Activated naive CD4-positive, alpha-beta T cell treated with anti-CD3 and anti-CD28 coated beads for 36 hours (primary cell): ENCODE data around the gene RAB20. TPM values are rescaled to one million over a fixed set of nuclear protein-coding genes. Genes with fewer than 3 reads are reported as not detected.
A peak's percentile ranks its signal among the peaks of the same experiment; 100 is the strongest.
"Not testable (repeated sequence)": the region's sequence is repeated elsewhere in the genome, so short reads cannot be mapped to it uniquely, and the experiment has no call there.

Source experiments
- CTCF ChIA-PET: fragments of 350-600 bp; sonication (Branson Sonifier 250); formaldehyde crosslinking; loops from one replicate; lab custom pipeline; 2021; ENCODE audit warnings: antibody characterized with exemption; lab: Charles Lee
- DNase-seq: peaks from one replicate; pipeline ENCODE4 v3.0.0-alpha.2; 2020
- H3K27ac Mint-ChIP-seq: one replicate; pipeline ENCODE4 v1.8.0; 2021; ENCODE audit warnings: mild to moderate bottlenecking, mixed read lengths
- H3K27me3 Mint-ChIP-seq: one replicate; pipeline ENCODE4 v1.8.0; 2021; ENCODE audit warnings: low read depth, mixed read lengths
- H3K36me3 Mint-ChIP-seq: one replicate; pipeline ENCODE4 v1.8.0; 2021; ENCODE audit warnings: low read depth, mixed read lengths
- H3K4me1 Mint-ChIP-seq: one replicate; pipeline ENCODE4 v1.8.0; 2021; ENCODE audit warnings: low read depth, mixed read lengths
- H3K4me3 Mint-ChIP-seq: one replicate; pipeline ENCODE4 v1.8.0; 2021; ENCODE audit warnings: mild to moderate bottlenecking, moderate library complexity, mixed read lengths
- H3K9me3 Mint-ChIP-seq: one replicate; pipeline ENCODE4 v1.8.0; 2021; ENCODE audit warnings: mixed read lengths
- intact Hi-C: fragments of 100-400 bp; cut with micrococcal nuclease; formaldehyde crosslinking; loops from one replicate; pipeline ENCODE4 v1.15.1; 2023
- total RNA-seq, 2 experiments: library from RNA; stranded (reverse); gene quantifications; one replicate each; pipeline ENCODE4 v1.2.3, GENCODE V29; 2021

Gene RAB20
- 1 to 10 TPM; 1.4 to 1.5 TPM for total RNA-seq

DNA sequence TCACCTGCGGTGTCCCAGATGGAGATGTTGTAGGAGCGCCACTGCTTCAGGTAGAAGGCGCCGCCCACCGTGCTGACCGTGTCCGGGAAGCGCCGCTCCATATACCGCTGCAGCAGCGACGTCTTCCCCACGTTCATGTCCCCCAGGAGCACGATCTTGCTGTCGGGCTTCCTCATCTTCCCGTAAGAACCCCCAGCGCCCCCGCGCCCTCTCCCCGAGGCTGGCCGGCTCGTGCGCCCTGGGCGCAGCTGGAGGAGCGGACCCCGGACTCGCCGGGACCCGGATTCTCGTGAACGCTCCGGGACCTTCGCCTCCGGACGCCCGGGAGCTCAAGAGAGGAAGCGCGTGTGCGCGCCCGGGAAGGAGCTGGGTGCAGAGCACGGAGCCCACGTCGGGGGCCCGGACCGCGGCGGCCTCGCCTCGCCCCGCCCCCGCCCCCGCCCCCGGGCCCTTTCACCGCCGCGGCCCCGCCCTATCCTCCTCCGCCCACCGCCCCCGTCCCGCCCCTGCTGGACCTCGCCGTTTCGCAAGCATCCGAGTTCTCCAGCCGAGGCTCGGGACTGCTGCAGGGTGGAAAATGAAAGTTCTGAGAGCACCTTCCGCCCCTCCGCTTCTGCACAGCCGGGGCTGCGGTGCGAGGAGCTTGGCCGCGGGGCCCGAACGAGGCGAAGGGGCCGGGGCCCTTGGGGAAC is at the start of gene RAB20:
Gene RAB20, minus strand, starts transcription at position 379 of the 692 bp plus-strand sequence. Its CDS starts 203 bp downstream, at position 176.
- Mint-ChIP-seq H3K9me3 (no peaks in the 10 kb centered on the region), H3K4me1 (peaks cover 15% of the 10 kb centered on the region), H3K27ac (peak within 1 kb of the TSS; percentile 48), H3K27me3 (peaks cover 9% of the 10 kb centered on the region), H3K36me3 (no peaks in the 10 kb centered on the region), H3K4me3 (peak within 1 kb of the TSS; percentile 91)
- intact Hi-C loops, result loop anchor here (1.0 to 5.0 kb wide), 3 partner anchors 44 to 105 kb away; no protein-coding TSS in a partner anchor
- CTCF ChIA-PET, result interaction anchor here (1.6 kb wide), 1 partner anchor 105 kb away, joined by 5 read pairs; no protein-coding TSS in a partner anchor
- peak; percentile 57 for DNase-seq

GRCh38 chr13:110610955-110611595 is 49.6 kb upstream of the RAB20 start:
- intact Hi-C loops, result loop anchor here (10.0 kb wide), 1 partner anchor 156 kb away; no protein-coding TSS in a partner anchor
- Mint-ChIP-seq H3K27ac (no peak overlapping the region), H3K4me3 (no peak overlapping the region), H3K27me3 (peaks cover 1% of the 10 kb centered on the region), H3K36me3 (peaks cover 5% of the 10 kb centered on the region), H3K9me3 (peaks cover 2% of the 10 kb centered on the region), H3K4me1 (peaks cover 7% of the 10 kb centered on the region)
- no peak for DNase-seq
- CTCF ChIA-PET, result interaction anchor here (0.8 to 1.7 kb wide), 2 partner anchors 17 to 155 kb away, joined by 3 to 6 read pairs; no protein-coding TSS in a partner anchor

- CTCF ChIA-PET, result no interaction called here
- DNase-seq, result no peak
- Mint-ChIP-seq H3K27me3 (peaks cover 1% of the 10 kb centered on the region), H3K27ac (no peak overlapping the region), H3K36me3 (no peaks in the 10 kb centered on the region), H3K4me3 (no peak overlapping the region), H3K4me1 (peaks cover 2% of the 10 kb centered on the region), H3K9me3 (no peaks in the 10 kb centered on the region)
- intact Hi-C loops, result no loop called here
These were observed 46.2 kb upstream of the RAB20 start for GRCh38 chr13:110607675-110608224.

DNA sequence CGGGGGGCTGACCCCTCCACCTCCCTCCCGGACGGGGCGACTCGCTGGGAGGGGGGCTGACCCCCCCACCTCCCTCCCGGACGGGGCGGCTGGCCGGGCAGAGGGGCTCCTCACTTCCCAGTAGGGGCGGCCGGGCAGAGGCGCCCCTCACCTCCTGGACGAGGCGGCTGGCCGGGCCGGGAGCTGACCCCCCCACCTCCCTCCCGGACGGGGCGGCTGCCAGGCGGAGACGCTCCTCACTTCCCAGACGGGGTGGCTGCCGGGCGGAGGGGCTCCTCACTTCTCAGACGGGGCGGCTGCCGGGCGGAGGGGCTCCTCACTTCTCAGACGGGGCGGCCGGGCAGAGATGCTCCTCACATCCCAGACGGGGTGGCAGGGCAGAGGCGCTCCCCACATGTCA is 44.8 kb upstream of the RAB20 start:
- H3K27ac Mint-ChIP-seq, CTCF ChIA-PET, H3K27me3 Mint-ChIP-seq, H3K4me1 Mint-ChIP-seq, H3K4me3 Mint-ChIP-seq, H3K9me3 Mint-ChIP-seq, intact Hi-C loops, H3K36me3 Mint-ChIP-seq, DNase-seq: not testable (repeated sequence)

- Mint-ChIP-seq H3K27ac (no peak overlapping the region), H3K4me1 (no peaks in the 10 kb centered on the region), H3K36me3 (no peaks in the 10 kb centered on the region), H3K4me3 (no peak overlapping the region), H3K9me3 (no peaks in the 10 kb centered on the region), H3K27me3 (peaks cover under 1% of the 10 kb centered on the region)
- DNase-seq, result no peak
- CTCF ChIA-PET, result no interaction called here
- intact Hi-C loops, result no loop called here
These were observed 43.6 kb upstream of the RAB20 start for GRCh38 chr13:110605132-110605531.

DNA sequence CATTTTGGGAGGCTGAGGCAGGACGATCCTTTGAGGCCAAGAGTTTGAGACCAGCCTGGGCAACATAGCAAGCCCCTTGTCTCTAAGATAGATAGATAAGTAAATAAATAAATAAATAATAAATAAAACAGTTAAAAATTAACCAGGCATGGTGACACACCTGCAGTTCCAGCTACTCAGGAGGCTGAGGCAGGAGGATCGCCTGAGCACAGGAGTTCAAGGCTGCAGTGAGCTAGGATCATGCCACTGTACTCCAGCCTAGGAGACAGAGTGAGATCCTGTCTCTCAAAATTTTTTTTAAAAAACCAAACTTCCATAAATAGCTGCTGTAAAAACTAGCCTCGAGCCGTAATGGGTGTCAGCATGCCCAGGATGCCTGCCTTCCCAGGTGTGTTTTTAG is 39.5 kb upstream of the RAB20 start:
- Mint-ChIP-seq H3K9me3 (no peaks in the 10 kb centered on the region), H3K4me3 (no peak overlapping the region), H3K4me1 (no peaks in the 10 kb centered on the region), H3K27me3 (no peaks in the 10 kb centered on the region), H3K36me3 (no peaks in the 10 kb centered on the region), H3K27ac (no peak overlapping the region)
- CTCF ChIA-PET, result no interaction called here
- intact Hi-C loops, result no loop called here
- no peak for DNase-seq

GRCh38 chr13:110600261-110600819 is 38.8 kb upstream of the RAB20 start:
- Mint-ChIP-seq H3K9me3 (no peaks in the 10 kb centered on the region), H3K36me3 (no peaks in the 10 kb centered on the region), H3K4me1 (no peaks in the 10 kb centered on the region), H3K4me3 (no peak overlapping the region), H3K27ac (no peak overlapping the region), H3K27me3 (no peaks in the 10 kb centered on the region)
- intact Hi-C loops, result no loop called here
- CTCF ChIA-PET, result interaction anchor here (0.7 kb wide), 1 partner anchor 23 kb away, joined by 4 read pairs; no protein-coding TSS in a partner anchor
- no peak for DNase-seq

GRCh38 chr13:110597041-110597689 is 35.6 kb upstream of the RAB20 start:
- DNase-seq, result no peak
- Mint-ChIP-seq H3K36me3 (no peaks in the 10 kb centered on the region), H3K4me3 (no peak overlapping the region), H3K4me1 (peaks cover 3% of the 10 kb centered on the region), H3K9me3 (no peaks in the 10 kb centered on the region), H3K27me3 (no peaks in the 10 kb centered on the region), H3K27ac (no peak overlapping the region)
- CTCF ChIA-PET, result interaction anchor here (0.6 to 2.0 kb wide), 4 partner anchors 13 to 477 kb away, joined by 3 to 6 read pairs (median 5); no protein-coding TSS in a partner anchor
- intact Hi-C loops, result no loop called here

GRCh38 chr13:110593430-110594130 is 32.1 kb upstream of the RAB20 start:
- Mint-ChIP-seq H3K9me3 (no peaks in the 10 kb centered on the region), H3K4me1 (peaks cover 3% of the 10 kb centered on the region), H3K36me3 (no peaks in the 10 kb centered on the region), H3K27me3 (no peaks in the 10 kb centered on the region), H3K4me3 (no peak overlapping the region), H3K27ac (no peak overlapping the region)
- intact Hi-C loops, result loop anchor here (1.0 to 5.0 kb wide), 4 partner anchors 136 to 459 kb away; no protein-coding TSS in a partner anchor
- CTCF ChIA-PET, result interaction anchor here (0.6 to 2.5 kb wide), 15 partner anchors 9 to 410 kb away, joined by 3 to 16 read pairs (median 5); no protein-coding TSS in a partner anchor
- peak; percentile 21 for DNase-seq

DNA sequence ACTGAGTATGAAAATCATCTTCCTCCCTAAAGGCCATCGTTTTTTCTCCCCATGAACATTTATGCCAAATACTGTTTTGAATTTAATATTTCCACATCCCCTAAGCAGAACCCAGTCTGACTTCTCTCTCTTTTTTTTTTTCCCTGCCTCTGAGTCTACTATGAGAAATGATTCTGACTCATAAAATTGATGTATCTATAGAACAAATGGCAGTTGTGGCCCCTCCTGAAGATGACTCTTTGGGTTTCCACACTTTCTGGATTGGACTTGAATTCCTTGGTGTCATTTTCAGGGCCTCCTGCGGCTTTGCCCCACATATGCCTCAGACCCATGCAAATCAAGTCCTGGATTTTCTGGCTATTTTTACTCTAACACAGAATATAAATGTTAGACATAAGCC is 31.1 kb upstream of the RAB20 start:
- no peaks in the 10 kb centered on the region for H3K27me3 Mint-ChIP-seq
- H3K4me3 Mint-ChIP-seq, result no peak overlapping the region
- H3K36me3 Mint-ChIP-seq, result no peaks in the 10 kb centered on the region
- no peak overlapping the region for H3K27ac Mint-ChIP-seq
- H3K4me1 Mint-ChIP-seq, result peaks cover 3% of the 10 kb centered on the region
- no peaks in the 10 kb centered on the region for H3K9me3 Mint-ChIP-seq
- intact Hi-C loops, result loop anchor here (1.0 to 5.0 kb wide), 4 partner anchors 135 to 460 kb away; no protein-coding TSS in a partner anchor
- CTCF ChIA-PET, result interaction anchor here (0.7 to 2.4 kb wide), 4 partner anchors 8 to 137 kb away, joined by 5 to 16 read pairs (median 8); no protein-coding TSS in a partner anchor
- DNase-seq, result no peak

DNA sequence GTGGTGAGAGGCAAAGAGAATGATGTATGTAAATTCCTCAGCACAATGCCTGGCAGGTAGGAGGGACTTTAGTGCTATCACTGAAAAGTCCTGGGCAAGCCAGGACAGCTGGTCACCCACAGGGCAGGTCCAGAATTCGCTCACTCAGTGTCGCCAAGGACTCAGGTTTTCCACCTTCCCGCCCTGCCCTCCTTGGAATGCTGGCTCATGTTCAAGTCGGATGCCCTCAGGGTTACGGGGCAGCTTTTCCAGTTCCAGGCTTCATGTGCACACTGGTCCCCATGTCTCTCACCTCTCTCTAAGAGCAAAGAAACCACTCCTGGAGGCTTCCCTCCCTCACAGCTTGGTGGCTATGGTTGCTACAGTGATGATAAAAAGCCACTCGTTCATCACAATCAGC is 29.1 kb upstream of the RAB20 start:
- H3K36me3 Mint-ChIP-seq, result no peaks in the 10 kb centered on the region
- DNase-seq, result no peak
- H3K27ac Mint-ChIP-seq, result no peak overlapping the region
- no peak overlapping the region for H3K4me3 Mint-ChIP-seq
- no peaks in the 10 kb centered on the region for H3K9me3 Mint-ChIP-seq
- no peaks in the 10 kb centered on the region for H3K27me3 Mint-ChIP-seq
- CTCF ChIA-PET, result no interaction called here
- peaks cover 3% of the 10 kb centered on the region for H3K4me1 Mint-ChIP-seq
- intact Hi-C loops, result loop anchor here (5.0 kb wide), 3 partner anchors 133 to 462 kb away; no protein-coding TSS in a partner anchor
